Measurements from ENCODE around the gene RPS6KA2. TPM values are rescaled to one million over a fixed set of nuclear protein-coding genes. Genes with fewer than 3 reads are reported as not detected.

RPS6KA2 gene
- polyA plus RNA-seq, 1 donor (not counting 4 experiments of a cell fraction or from before 2014, with no cell fraction given): 8.2 TPM

DNA sequence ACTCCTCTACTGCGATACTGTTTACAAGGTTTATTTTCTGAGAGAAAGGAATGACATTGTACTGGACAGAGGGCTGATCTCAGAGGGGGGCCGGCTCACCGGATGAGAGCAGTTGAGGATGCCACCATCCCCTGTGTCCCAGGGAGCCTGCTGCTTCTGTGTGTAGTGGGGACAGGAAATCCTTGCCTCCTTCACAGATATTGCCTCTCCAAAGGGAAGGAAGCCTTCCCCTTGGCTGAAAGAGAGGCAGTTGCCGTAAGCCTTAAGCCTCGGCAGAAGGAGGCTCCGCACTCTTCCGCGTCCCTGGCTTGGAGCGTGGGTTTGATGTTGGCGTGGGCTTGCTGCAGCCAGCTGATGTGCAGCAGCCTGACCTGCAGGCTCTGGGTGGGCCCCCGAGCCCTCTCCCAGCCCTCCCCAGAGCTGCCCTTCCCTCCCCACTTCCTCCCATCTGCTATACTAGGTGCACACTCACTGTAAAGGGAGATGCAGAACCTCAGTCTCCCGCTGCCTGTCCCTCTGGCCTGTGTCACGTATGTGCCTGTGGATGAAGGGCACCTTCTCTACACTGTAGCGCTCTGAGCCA, 45.7 kb upstream of the RPS6KA2 start:
- no peaks in the 10 kb centered on the region for H3K9me1 ChIP-seq (ENCODE audit: control insufficient read depth, extremely low read depth, insufficient read depth, low read length)
- no peak overlapping the region for H3K9ac ChIP-seq (ENCODE audit: control insufficient read depth, extremely low read depth, insufficient read depth, low read length)
- DNase-seq (ENCODE audit: low read depth, low spot score) (no peak), FAIRE-seq (no peak)
- no peaks in the 10 kb centered on the region for H3K36me3 ChIP-seq (ENCODE audit: control insufficient read depth in 2 of 2, extremely low read depth in 1 of 2, insufficient read depth in 2 of 2, low read length in 2 of 2)
- H3K4me1 ChIP-seq (ENCODE audit: control insufficient read depth, extremely low read depth, insufficient read depth, low read length): peaks cover 4% of the 10 kb centered on the region
- no peak overlapping the region for H3K27ac ChIP-seq (ENCODE audit: control insufficient read depth, insufficient read depth, low read length)
- no peak overlapping the region for H3K4me2 ChIP-seq (ENCODE audit: control insufficient read depth, extremely low read depth, insufficient read depth, low read depth, low read length)
- dilution Hi-C loops (cut with MboI; ENCODE audit: extremely low pct_ligation_motif_present, low sequenced_read_pairs): no loop called here
- no peaks in the 10 kb centered on the region for H3K27me3 ChIP-seq (ENCODE audit: control insufficient read depth, extremely low read depth, insufficient read depth, low read length)
- no peak overlapping the region for H3K4me3 ChIP-seq (ENCODE audit: control insufficient read depth in 2 of 3, extremely low read depth in 1 of 3, insufficient read depth in 2 of 3, low read depth in 1 of 3, low read length in 3 of 3)
- no peaks in the 10 kb centered on the region for H3K79me2 ChIP-seq (ENCODE audit: control insufficient read depth, insufficient read depth, low read length)
- H2AFZ ChIP-seq (ENCODE audit: control insufficient read depth, low read length): no peak overlapping the region
- no peaks in the 10 kb centered on the region for H4K20me1 ChIP-seq (ENCODE audit: control insufficient read depth, extremely low read depth, insufficient read depth, low read length)
- no peak for TF ChIP-seq EZH2 (IDR thresholded peaks at IDR 0.05; ENCODE audit: low read length)
- TF ChIP-seq, protein P1, sequence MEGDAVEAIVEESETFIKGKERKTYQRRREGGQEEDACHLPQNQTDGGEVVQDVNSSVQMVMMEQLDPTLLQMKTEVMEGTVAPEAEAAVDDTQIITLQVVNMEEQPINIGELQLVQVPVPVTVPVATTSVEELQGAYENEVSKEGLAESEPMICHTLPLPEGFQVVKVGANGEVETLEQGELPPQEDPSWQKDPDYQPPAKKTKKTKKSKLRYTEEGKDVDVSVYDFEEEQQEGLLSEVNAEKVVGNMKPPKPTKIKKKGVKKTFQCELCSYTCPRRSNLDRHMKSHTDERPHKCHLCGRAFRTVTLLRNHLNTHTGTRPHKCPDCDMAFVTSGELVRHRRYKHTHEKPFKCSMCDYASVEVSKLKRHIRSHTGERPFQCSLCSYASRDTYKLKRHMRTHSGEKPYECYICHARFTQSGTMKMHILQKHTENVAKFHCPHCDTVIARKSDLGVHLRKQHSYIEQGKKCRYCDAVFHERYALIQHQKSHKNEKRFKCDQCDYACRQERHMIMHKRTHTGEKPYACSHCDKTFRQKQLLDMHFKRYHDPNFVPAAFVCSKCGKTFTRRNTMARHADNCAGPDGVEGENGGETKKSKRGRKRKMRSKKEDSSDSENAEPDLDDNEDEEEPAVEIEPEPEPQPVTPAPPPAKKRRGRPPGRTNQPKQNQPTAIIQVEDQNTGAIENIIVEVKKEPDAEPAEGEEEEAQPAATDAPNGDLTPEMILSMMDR (optimal IDR thresholded peaks at IDR 0.05 in 1 of 3, IDR thresholded peaks at IDR 0.05 in 1 of 3, conservative IDR thresholded peaks at IDR 0.05 in 1 of 3; ENCODE audit: extremely low read depth in 1 of 3, insufficient read depth in 2 of 3, low read length in 3 of 3): no peak
- no peaks in the 10 kb centered on the region for H3K9me3 ChIP-seq (ENCODE audit: control insufficient read depth, low read depth, low read length)

DNA sequence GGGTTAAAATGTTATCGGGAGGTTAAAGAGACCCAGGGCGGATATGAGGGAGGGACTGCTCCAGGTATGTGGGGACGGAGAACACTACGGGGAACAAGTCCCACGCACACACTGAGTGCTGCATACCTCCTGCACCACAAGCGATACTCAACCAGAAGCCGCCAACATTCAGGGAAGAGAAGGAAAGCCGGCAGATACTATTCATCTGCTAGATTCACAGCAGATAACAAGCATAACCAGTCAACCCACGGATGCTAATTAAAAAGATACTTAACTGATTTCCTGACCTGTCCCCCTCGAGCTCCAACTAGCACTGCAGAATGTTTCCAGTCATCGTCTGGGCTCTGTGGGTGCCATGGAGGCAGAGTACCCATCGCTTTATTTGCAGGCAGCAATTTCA, 45.1 kb upstream of the RPS6KA2 start:
- Histone ChIP-seq H2AFZ (ENCODE audit: control insufficient read depth, low read length) (no peak overlapping the region), H3K4me1 (ENCODE audit: control insufficient read depth, extremely low read depth, insufficient read depth, low read length) (peaks cover 4% of the 10 kb centered on the region), H3K27me3 (ENCODE audit: control insufficient read depth, extremely low read depth, insufficient read depth, low read length) (no peaks in the 10 kb centered on the region), H4K20me1 (ENCODE audit: control insufficient read depth, extremely low read depth, insufficient read depth, low read length) (no peaks in the 10 kb centered on the region), H3K27ac (ENCODE audit: control insufficient read depth, insufficient read depth, low read length) (no peak overlapping the region), H3K9me1 (ENCODE audit: control insufficient read depth, extremely low read depth, insufficient read depth, low read length) (no peaks in the 10 kb centered on the region), H3K9ac (ENCODE audit: control insufficient read depth, extremely low read depth, insufficient read depth, low read length) (no peak overlapping the region), H3K4me2 (ENCODE audit: control insufficient read depth, extremely low read depth, insufficient read depth, low read depth, low read length) (no peak overlapping the region), H3K9me3 (ENCODE audit: control insufficient read depth, low read depth, low read length) (no peaks in the 10 kb centered on the region), H3K4me3 (ENCODE audit: control insufficient read depth in 2 of 3, extremely low read depth in 1 of 3, insufficient read depth in 2 of 3, low read depth in 1 of 3, low read length in 3 of 3) (no peak overlapping the region), H3K79me2 (ENCODE audit: control insufficient read depth, insufficient read depth, low read length) (no peaks in the 10 kb centered on the region), H3K36me3 (ENCODE audit: control insufficient read depth in 2 of 2, extremely low read depth in 1 of 2, insufficient read depth in 2 of 2, low read length in 2 of 2) (no peaks in the 10 kb centered on the region)
- TF ChIP-seq EZH2 (IDR thresholded peaks at IDR 0.05; ENCODE audit: low read length): no peak
- TF ChIP-seq, protein P1 (optimal IDR thresholded peaks at IDR 0.05 in 1 of 3, IDR thresholded peaks at IDR 0.05 in 1 of 3, conservative IDR thresholded peaks at IDR 0.05 in 1 of 3; ENCODE audit: extremely low read depth in 1 of 3, insufficient read depth in 2 of 3, low read length in 3 of 3): no peak
- DNase-seq (ENCODE audit: low read depth, low spot score) (no peak), FAIRE-seq (no peak)
- dilution Hi-C loops (cut with MboI; ENCODE audit: extremely low pct_ligation_motif_present, low sequenced_read_pairs): no loop called here
